ENCODE measurements around the gene SLX1A.
"Not testable (repeated sequence)": the region's sequence is repeated elsewhere in the genome, so short reads cannot be mapped to it uniquely, and the experiment has no call there.

SLX1A gene

DNA sequence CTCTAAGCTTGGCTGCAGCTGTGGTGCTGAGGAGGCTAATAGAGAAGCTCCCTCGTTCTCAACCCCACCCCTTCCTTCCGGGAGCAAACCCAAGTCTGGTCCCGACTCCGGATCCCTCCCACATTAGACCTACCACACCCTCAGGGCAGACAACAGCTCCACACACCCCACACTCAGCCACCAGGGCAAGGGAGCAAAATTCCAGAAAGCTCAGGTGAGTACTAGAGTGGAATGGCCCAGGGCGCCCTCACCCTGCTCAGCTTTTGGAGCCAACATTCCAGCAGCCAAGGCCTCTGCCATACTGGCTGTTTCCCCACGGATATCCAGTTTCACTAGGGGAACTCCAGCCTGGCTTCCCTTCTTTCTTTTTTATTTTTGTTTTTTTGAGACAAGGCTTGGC is 15.4 kb downstream of the SLX1A start:
- in situ Hi-C loops (cut with MboI; ENCODE audit: low sequenced_read_pairs): not testable (repeated sequence)

GRCh38 chr16:30211414-30211813 is 17.7 kb downstream of the SLX1A start:
- in situ Hi-C loops (cut with MboI; ENCODE audit: low sequenced_read_pairs): not testable (repeated sequence)

DNA sequence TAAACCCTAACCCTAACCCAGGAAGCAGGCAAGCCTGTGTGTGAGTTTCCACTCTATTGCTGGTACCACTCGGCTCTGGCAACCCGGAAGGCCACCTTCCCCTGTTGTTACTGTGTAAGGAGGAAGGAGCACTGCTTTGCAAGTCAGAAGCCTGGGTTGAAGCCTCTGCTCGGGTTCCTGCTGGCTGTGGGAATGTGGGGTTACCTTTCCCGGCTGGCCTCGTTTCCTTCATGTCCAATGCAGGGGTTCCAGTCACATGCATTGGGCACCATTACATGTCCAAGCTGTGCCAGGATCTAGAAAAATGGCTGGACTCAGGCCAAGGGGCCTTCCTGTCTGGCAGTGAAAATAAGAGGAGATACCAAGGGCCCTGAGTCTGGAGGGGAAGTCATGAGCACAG is 23.4 kb downstream of the SLX1A start:
- in situ Hi-C loops (cut with MboI; ENCODE audit: low sequenced_read_pairs): not testable (repeated sequence)

All from HL-60/S4 treated with phorbol 12-myristate 13-acetate at 8.2 ng/mL for 4 days and 3 days (cell line).